ENCODE results near the gene RHCG. TPM values are rescaled to one million over a fixed set of nuclear protein-coding genes. Genes with fewer than 3 reads are reported as not detected.
A peak's percentile ranks its signal among the peaks of the same experiment; 100 is the strongest.

The RHCG gene
- total RNA-seq, 2 donors from 2014 or later = 0.91 to 1.0 TPM

- no peaks in the 10 kb centered on the region for H3K27me3 ChIP-seq (replicated peaks; ENCODE audit: insufficient read depth)
Measured at GRCh38 chr15:89443581-89443980, 52.8 kb downstream of the RHCG start.

DNA sequence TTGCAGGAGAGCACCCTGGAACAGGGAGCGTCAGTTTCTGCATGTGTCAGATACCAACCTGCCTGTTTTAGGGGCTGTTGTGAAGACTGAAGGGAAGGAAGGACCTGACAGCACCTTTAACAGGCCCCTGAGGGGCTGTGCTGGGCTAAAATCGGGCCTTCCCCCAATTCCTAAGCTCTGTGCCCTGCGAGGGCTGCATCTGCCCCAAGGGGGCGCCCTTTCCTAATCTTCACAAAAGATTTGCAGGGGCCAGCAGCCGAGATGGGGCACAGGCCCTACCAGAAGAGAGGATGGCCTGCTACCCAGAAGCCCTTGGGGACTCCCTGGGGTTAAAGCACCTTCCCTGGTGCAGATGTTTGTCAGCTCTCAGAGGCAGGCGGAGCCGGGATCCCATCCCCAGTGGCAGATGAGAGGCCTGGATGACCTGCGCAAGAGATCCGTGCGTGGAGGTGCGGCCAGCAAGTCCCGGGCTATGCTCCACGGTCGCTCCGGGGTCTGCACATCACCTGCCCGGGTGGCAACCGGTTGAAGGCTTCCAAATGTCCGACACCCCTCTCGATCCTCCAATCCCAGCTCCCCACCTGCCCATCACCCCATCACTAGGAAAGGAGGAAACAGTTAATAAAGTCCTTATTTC is 53.6 kb downstream of the RHCG start:
- intact Hi-C loops (cut with DNase I) = no loop called here
- no peak overlapping the region for H3K27ac ChIP-seq
- H3K4me1 ChIP-seq (replicated peaks) = no peaks in the 10 kb centered on the region
- no peak for TF ChIP-seq POLR2A (IDR thresholded peaks at IDR 0.05)
- TF ChIP-seq, protein P1, sequence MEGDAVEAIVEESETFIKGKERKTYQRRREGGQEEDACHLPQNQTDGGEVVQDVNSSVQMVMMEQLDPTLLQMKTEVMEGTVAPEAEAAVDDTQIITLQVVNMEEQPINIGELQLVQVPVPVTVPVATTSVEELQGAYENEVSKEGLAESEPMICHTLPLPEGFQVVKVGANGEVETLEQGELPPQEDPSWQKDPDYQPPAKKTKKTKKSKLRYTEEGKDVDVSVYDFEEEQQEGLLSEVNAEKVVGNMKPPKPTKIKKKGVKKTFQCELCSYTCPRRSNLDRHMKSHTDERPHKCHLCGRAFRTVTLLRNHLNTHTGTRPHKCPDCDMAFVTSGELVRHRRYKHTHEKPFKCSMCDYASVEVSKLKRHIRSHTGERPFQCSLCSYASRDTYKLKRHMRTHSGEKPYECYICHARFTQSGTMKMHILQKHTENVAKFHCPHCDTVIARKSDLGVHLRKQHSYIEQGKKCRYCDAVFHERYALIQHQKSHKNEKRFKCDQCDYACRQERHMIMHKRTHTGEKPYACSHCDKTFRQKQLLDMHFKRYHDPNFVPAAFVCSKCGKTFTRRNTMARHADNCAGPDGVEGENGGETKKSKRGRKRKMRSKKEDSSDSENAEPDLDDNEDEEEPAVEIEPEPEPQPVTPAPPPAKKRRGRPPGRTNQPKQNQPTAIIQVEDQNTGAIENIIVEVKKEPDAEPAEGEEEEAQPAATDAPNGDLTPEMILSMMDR (IDR thresholded peaks at IDR 0.05) = peak in 3 of 4 experiments; percentile 21 to 43 (median 31)
- no peaks in the 10 kb centered on the region for H3K9me3 ChIP-seq
- H3K27me3 ChIP-seq (replicated peaks; ENCODE audit: insufficient read depth) = no peaks in the 10 kb centered on the region
- no peak overlapping the region for H3K4me3 ChIP-seq
- no peak for DNase-seq (ENCODE audit: low spot score)
- H3K36me3 ChIP-seq = no peaks in the 10 kb centered on the region
- 57% methylated on average over 19 of the region's 19 CpGs for WGBS

More at GRCh38 chr15:89443581-89443980, 52.8 kb downstream of the RHCG start:
- no peak for DNase-seq (ENCODE audit: low spot score)
- Histone ChIP-seq H3K36me3 (no peaks in the 10 kb centered on the region), H3K27ac (no peak overlapping the region), H3K4me3 (no peak overlapping the region), H3K9me3 (no peaks in the 10 kb centered on the region), H3K4me1 (replicated peaks) (no peaks in the 10 kb centered on the region)
- intact Hi-C loops (cut with DNase I) = no loop called here
- TF ChIP-seq, protein P1 (IDR thresholded peaks at IDR 0.05) = no peak
- TF ChIP-seq POLR2AphosphoS5 (IDR thresholded peaks at IDR 0.05) (no peak), POLR2A (IDR thresholded peaks at IDR 0.05) (no peak)
- 39% methylated on average over 3 of the region's 3 CpGs for WGBS

DNA sequence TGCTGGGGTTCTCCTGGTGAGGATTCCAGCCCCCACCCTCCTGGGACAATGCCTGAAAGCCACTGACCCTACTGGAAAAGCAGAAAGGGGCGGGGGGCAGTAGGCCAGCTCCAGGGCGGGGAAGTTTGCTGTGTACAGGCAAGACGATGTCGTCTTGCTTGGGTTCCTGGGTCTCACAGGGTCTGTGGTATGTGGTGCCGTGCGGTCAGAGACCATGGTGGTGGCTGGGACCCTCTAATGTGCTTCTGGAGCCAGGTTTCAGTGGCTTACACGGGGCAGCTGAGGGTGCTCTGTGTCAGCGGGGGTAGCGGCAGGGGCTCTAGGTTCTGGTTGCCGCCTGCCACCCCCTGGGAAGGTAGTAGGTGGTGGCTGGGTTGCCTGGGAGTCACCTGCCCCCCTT is 54.2 kb downstream of the RHCG start:
- Histone ChIP-seq H3K36me3 (no peaks in the 10 kb centered on the region), H3K27ac (no peak overlapping the region), H3K27me3 (replicated peaks; ENCODE audit: insufficient read depth) (no peaks in the 10 kb centered on the region), H3K4me1 (replicated peaks) (no peaks in the 10 kb centered on the region), H3K9me3 (no peaks in the 10 kb centered on the region), H3K4me3 (no peak overlapping the region)
- WGBS = 95% methylated on average over 10 of the region's 10 CpGs
- no peak for TF ChIP-seq POLR2AphosphoS5 (IDR thresholded peaks at IDR 0.05)
- no peak for TF ChIP-seq POLR2A (IDR thresholded peaks at IDR 0.05)
- TF ChIP-seq, protein P1 (IDR thresholded peaks at IDR 0.05) = no peak
- no peak for DNase-seq (ENCODE audit: low spot score)
- intact Hi-C loops (cut with DNase I) = no loop called here

GRCh38 chr15:89441295-89441812 is 55.0 kb downstream of the RHCG start:
- no peaks in the 10 kb centered on the region for H3K36me3 ChIP-seq
- intact Hi-C loops (cut with DNase I) = no loop called here

More at GRCh38 chr15:89441295-89441812, 55.0 kb downstream of the RHCG start:
- 41% methylated on average over 3 of the region's 3 CpGs for WGBS
- H3K27me3 ChIP-seq (replicated peaks; ENCODE audit: insufficient read depth) = no peaks in the 10 kb centered on the region
- no peak for DNase-seq (ENCODE audit: low spot score)
- H3K27ac ChIP-seq = no peak overlapping the region
- H3K9me3 ChIP-seq = no peaks in the 10 kb centered on the region
- no peak overlapping the region for H3K4me3 ChIP-seq
- TF ChIP-seq POLR2AphosphoS5 (IDR thresholded peaks at IDR 0.05) (no peak), POLR2A (IDR thresholded peaks at IDR 0.05) (no peak)
- TF ChIP-seq, protein P1 (IDR thresholded peaks at IDR 0.05) = no peak
- no peaks in the 10 kb centered on the region for H3K4me1 ChIP-seq (replicated peaks)
